ENCODE measurements around the gene PLSCR4. TPM values are rescaled to one million over a fixed set of nuclear protein-coding genes. Genes with fewer than 3 reads are reported as not detected.

PLSCR4 gene
- total and polyA plus RNA-seq, 12 donors, result 4.6 to 16.4 (median 10.2) TPM

DNA sequence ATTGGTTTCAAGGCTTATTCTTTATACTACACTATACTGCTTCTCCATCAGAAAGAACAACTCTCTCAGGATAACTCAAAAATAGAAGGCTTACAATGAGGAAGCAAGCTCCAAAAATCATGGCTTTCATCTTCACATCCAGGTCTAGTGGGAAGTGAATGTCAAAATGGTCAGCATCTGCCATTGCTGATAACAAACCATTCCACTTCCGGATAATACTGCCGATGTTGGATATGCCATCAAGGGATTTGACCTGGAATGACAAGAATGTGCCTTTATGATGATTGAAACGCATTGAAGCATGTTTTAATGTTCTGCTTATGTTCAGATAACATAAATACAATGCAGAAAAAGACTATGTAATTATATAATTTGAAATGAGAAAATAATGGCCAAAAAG is 55.9 kb downstream of the PLSCR4 start:
- no peak overlapping the region for H3K4me3 ChIP-seq

GRCh38 chr3:146191051-146191450 is 59.9 kb downstream of the PLSCR4 start:
- Histone ChIP-seq H3K4me1 (peaks cover 0 to 22% (median 12%) of the 10 kb centered on the region in 9 donors), H3K9me3 (no peaks in the 10 kb centered on the region), H3K4me3 (no peak overlapping the region), H3K27ac (no peak overlapping the region), H3K27me3 (no peaks in the 10 kb centered on the region), H3K36me3 (peaks cover 0 to 50% (median 0%) of the 10 kb centered on the region in 9 donors)
- 95 to 98% methylated on average over 1 of the region's 1 CpG for WGBS, 2 donors
- ATAC-seq (no peak), DNase-seq (no peak)
- intact Hi-C loops (cut with DNase I), result no loop called here
- TF ChIP-seq, protein P1, sequence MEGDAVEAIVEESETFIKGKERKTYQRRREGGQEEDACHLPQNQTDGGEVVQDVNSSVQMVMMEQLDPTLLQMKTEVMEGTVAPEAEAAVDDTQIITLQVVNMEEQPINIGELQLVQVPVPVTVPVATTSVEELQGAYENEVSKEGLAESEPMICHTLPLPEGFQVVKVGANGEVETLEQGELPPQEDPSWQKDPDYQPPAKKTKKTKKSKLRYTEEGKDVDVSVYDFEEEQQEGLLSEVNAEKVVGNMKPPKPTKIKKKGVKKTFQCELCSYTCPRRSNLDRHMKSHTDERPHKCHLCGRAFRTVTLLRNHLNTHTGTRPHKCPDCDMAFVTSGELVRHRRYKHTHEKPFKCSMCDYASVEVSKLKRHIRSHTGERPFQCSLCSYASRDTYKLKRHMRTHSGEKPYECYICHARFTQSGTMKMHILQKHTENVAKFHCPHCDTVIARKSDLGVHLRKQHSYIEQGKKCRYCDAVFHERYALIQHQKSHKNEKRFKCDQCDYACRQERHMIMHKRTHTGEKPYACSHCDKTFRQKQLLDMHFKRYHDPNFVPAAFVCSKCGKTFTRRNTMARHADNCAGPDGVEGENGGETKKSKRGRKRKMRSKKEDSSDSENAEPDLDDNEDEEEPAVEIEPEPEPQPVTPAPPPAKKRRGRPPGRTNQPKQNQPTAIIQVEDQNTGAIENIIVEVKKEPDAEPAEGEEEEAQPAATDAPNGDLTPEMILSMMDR (IDR thresholded peaks at IDR 0.05), result no peak

More for the DNA sequence above, 55.9 kb downstream of the PLSCR4 start:
- ATAC-seq (no peak), DNase-seq (no peak)
- H3K27me3 ChIP-seq, result no peaks in the 10 kb centered on the region
- peaks cover 0 to 51% (median 0%) of the 10 kb centered on the region in 9 donors for H3K36me3 ChIP-seq
- TF ChIP-seq, protein P1 (IDR thresholded peaks at IDR 0.05), result no peak
- peaks cover 0 to 35% (median 19%) of the 10 kb centered on the region in 9 donors for H3K4me1 ChIP-seq
- no peaks in the 10 kb centered on the region for H3K9me3 ChIP-seq
- 10 to 27% methylated on average over 3 of the region's 3 CpGs for WGBS, 2 donors
- H3K27ac ChIP-seq, result peak overlapping the region in 2 of 10 donors; percentile 24 to 32
- intact Hi-C loops (cut with DNase I), result no loop called here

GRCh38 chr3:146189519-146190173 is 61.3 kb downstream of the PLSCR4 start:
- ATAC-seq (peak in 6 of 8 donors; percentile 57 to 81 (median 68)), DNase-seq (no peak)
- Histone ChIP-seq H3K27ac (no peak overlapping the region), H3K27me3 (no peaks in the 10 kb centered on the region), H3K36me3 (peaks cover 0 to 38% (median 0%) of the 10 kb centered on the region in 9 donors), H3K4me1 (peaks cover 0 to 8% (median 0%) of the 10 kb centered on the region in 9 donors), H3K9me3 (no peaks in the 10 kb centered on the region), H3K4me3 (no peak overlapping the region)
- 8 to 9% methylated on average over 6 of the region's 6 CpGs for WGBS, 2 donors
- TF ChIP-seq, protein P1 (IDR thresholded peaks at IDR 0.05), result peak; percentile 56 to 85 (median 77)
- intact Hi-C loops (cut with DNase I), result loop anchor here in 7 of 10 donors (1.0 to 10.0 kb wide), 6 partner anchors 121 to 415 kb away; no protein-coding TSS in a partner anchor

GRCh38 chr3:146187334-146187950 is 63.5 kb downstream of the PLSCR4 start:
- peaks cover 0 to 16% (median 0%) of the 10 kb centered on the region in 9 donors for H3K36me3 ChIP-seq
- ATAC-seq, result peak in 1 of 8 donors; percentile 50
- H3K9me3 ChIP-seq, result no peaks in the 10 kb centered on the region
- H3K4me1 ChIP-seq, result peaks cover 0 to 6% (median 0%) of the 10 kb centered on the region in 9 donors
- WGBS, 2 donors, result 31 to 48% methylated on average over 2 of the region's 2 CpGs
- H3K27me3 ChIP-seq, result no peaks in the 10 kb centered on the region
- H3K4me3 ChIP-seq, result no peak overlapping the region
- H3K27ac ChIP-seq, result no peak overlapping the region
- intact Hi-C loops (cut with DNase I), result loop anchor here in 7 of 10 donors (2.0 to 10.0 kb wide), 4 partner anchors 119 to 413 kb away; no protein-coding TSS in a partner anchor
- no peak for DNase-seq
- TF ChIP-seq, protein P1 (IDR thresholded peaks at IDR 0.05), result peak; percentile 32 to 79 (median 62)

Measured in heart right ventricle (tissue), 16 donors.